Esophagus squamous epithelium (tissue), 4 donors: ENCODE data around the gene HOXA7.

ENCODE experiments used
- CTCF ChIP-seq, 6 experiments: fragments of 450-650 bp in 4 of 6; fragments of 200-600 bp in 2 of 6; sonication (generic) in 2 of 6; IDR thresholded peaks; one replicate each; pipeline ENCODE4 v1.5.1; 2016 to 2019; ENCODE audit warnings: antibody characterized with exemption in 6 of 6, mild to moderate bottlenecking in 4 of 6, moderate library complexity in 4 of 6
- POLR2A ChIP-seq, 4 donors: fragments of 450-650 bp; IDR thresholded peaks; one replicate each; pipeline ENCODE4 v1.6.1; 2017; ENCODE audit warnings: antibody characterized with exemption in 4 of 4, mild to moderate bottlenecking in 4 of 4, moderate library complexity in 3 of 4

DNA sequence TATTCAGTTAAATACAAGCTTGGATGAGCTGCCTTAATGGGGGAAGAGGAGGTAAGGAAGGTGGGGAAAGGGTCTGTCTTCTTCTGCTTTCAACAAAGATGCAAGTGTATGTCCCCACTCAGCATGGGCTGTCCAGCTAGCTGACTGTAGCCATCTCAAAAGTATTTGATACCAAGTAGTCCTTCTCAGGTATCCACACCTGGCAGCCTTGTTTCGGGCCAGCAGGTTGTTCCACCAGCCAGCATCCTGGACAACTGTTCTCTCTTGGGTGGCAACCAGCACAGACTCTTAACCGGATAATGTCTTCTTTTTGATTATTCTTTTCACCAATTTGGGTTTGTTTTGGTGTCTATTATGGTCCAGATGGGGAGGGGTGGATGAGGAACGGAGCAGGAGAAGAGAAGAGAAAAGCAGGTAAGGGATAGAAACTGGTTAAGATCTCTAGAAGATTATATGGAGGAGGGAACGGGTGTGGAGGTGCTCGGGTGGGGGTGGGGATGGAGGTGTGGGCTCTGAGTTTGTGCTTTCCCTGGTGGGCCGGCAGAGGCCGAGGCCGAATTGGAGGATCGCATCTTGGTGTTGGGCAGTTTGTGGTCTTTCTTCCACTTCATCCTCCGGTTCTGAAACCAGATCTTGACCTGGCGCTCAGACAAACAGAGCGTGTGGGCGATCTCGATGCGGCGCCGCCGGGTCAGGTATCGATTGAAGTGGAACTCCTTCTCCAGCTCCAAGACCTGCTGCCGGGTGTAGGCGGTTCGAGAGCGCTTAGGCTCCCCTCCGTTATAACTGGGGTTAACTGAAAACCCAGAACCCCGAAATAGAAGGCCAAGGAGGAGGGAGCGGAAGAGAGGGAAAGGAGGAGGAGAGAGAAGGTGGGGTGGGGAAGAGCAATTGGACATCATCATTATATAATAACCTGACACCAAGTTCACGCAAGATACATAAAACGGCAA is 27.4 kb downstream of the HOXA7 start:
- TF ChIP-seq CTCF (IDR thresholded peaks at IDR 0.05) (no peak), POLR2A (IDR thresholded peaks at IDR 0.05) (no peak)
